Left lung (tissue), 10 donors: Measurements from ENCODE around the gene IL17RE. TPM values are rescaled to one million over a fixed set of nuclear protein-coding genes. Genes with fewer than 3 reads are reported as not detected.
A peak's percentile ranks its signal among the peaks of the same experiment; 100 is the strongest.
"Not testable (repeated sequence)": the region's sequence is repeated elsewhere in the genome, so short reads cannot be mapped to it uniquely, and the experiment has no call there.

Experiments used
- ATAC-seq: fragments of 200-7000 bp; cut with Tn5 transposase; one replicate; pipeline ENCODE4 v1.9.1; 2020; ENCODE audit warnings: moderate library complexity
- DNase-seq, 4 donors: peaks; one replicate each; pipeline ENCODE4 v3.0.0-alpha.2; 2013 to 2020
- H3K27ac ChIP-seq, 2 donors: fragments of 200-600 bp; sonication (generic) in 1 of 2; one replicate each; pipeline versions ENCODE4 v1.5.0 to v1.8.0; 2020 to 2021
- H3K27me3 ChIP-seq, 2 donors: fragments of 200-600 bp; sonication (generic) in 1 of 2; one replicate each; pipeline versions ENCODE4 v1.5.0 to v1.8.0; 2020 to 2021
- H3K36me3 ChIP-seq, 2 donors: fragments of 200-600 bp; sonication (generic) in 1 of 2; one replicate each; pipeline versions ENCODE4 v1.5.0 to v1.8.0; 2020 to 2021
- H3K4me1 ChIP-seq, 2 donors: fragments of 200-600 bp; one replicate each; pipeline ENCODE4 v1.8.0; 2021
- H3K4me3 ChIP-seq, 2 donors: fragments of 200-600 bp; sonication (generic) in 1 of 2; one replicate each; pipeline versions ENCODE4 v1.5.0 to v1.8.0; 2020 to 2021; ENCODE audit warnings: mild to moderate bottlenecking in 1 of 2
- H3K9me3 ChIP-seq, 2 donors: fragments of 200-600 bp; sonication (generic) in 1 of 2; one replicate each; pipeline versions ENCODE4 v1.5.0 to v1.8.0; 2020 to 2021
- CTCF ChIP-seq, 2 donors: fragments of 200-600 bp; sonication (generic) in 1 of 2; IDR thresholded peaks; one replicate each; pipeline versions ENCODE4 v1.5.0 to v1.8.0; 2021; ENCODE audit warnings: antibody characterized with exemption in 2 of 2
- intact Hi-C, 2 donors: fragments of 100-400 bp; cut with DNase I; formaldehyde crosslinking; loops; one replicate each; pipeline versions ENCODE4 v1.11.2 to v1.14.2; 2022
- polyA plus RNA-seq, 6 donors: library from polyadenylated mRNA; unstranded; fragments of 120-200 nt; gene quantifications; one replicate each; pipeline ENCODE4 v1.2.1, GENCODE V29; 2013; ENCODE audit not compliant: insufficient read length in 6 of 6
- total RNA-seq, 2 donors: library from RNA; stranded (reverse); fragmentation: NEBNext Ultra II Directional; extraction: Animal tissue kit (Norgen Biotek cat#: 25700); gene quantifications; one replicate each; pipeline ENCODE4 v1.2.1, GENCODE V29; 2021
- donor health status: DM: no; HTN: yes; CAD: no.
- donor health status: DM: no; HTN: no; CAD: no.

Gene IL17RE
- total and polyA plus RNA-seq, 8 donors: 14.4 to 108 (median 80.5) TPM

GRCh38 chr3:9861201-9861600, 41.4 kb upstream of the IL17RE start:
- no peak for TF ChIP-seq CTCF (IDR thresholded peaks at IDR 0.05)
- DNase-seq: no peak
- Histone ChIP-seq H3K4me3 (no peak overlapping the region), H3K9me3 (no peaks in the 10 kb centered on the region), H3K27ac (no peak overlapping the region), H3K36me3 (no peaks in the 10 kb centered on the region), H3K4me1 (peaks cover 14 to 29% of the 10 kb centered on the region in 2 donors), H3K27me3 (no peaks in the 10 kb centered on the region)
- no peak for ATAC-seq
- intact Hi-C loops: no loop called here

DNA sequence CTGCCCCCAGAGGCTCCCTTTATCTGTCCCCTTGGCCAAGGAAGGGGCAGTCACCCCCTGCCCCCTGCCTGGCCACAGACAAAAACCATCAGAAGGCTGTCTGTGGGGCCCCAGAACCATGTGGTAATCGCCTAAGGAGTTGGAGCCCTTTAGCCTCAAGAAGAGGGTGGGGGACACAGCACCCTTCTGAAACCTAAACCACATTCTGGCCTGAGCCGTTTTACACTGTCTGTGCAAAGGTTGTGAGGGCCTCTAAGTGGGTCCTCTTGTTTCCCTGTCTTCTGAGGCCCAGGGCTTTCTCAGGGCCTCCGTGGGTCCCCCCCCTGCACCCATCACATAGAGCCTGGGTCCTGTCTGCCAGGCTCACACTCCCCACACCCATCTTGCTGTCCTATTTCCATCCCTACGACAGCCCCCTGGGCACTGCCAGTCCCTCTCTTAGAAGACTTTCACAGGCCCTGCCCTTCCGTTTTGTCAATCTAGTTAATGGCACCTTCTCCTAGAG, 41.0 kb upstream of the IL17RE start:
- no peak overlapping the region for H3K4me3 ChIP-seq
- TF ChIP-seq CTCF (IDR thresholded peaks at IDR 0.05): no peak
- intact Hi-C loops: no loop called here
- peaks cover 17 to 29% of the 10 kb centered on the region in 2 donors for H3K4me1 ChIP-seq
- H3K27me3 ChIP-seq: no peaks in the 10 kb centered on the region
- H3K9me3 ChIP-seq: no peaks in the 10 kb centered on the region
- H3K27ac ChIP-seq: no peak overlapping the region
- DNase-seq: no peak
- H3K36me3 ChIP-seq: no peaks in the 10 kb centered on the region
- no peak for ATAC-seq

DNA sequence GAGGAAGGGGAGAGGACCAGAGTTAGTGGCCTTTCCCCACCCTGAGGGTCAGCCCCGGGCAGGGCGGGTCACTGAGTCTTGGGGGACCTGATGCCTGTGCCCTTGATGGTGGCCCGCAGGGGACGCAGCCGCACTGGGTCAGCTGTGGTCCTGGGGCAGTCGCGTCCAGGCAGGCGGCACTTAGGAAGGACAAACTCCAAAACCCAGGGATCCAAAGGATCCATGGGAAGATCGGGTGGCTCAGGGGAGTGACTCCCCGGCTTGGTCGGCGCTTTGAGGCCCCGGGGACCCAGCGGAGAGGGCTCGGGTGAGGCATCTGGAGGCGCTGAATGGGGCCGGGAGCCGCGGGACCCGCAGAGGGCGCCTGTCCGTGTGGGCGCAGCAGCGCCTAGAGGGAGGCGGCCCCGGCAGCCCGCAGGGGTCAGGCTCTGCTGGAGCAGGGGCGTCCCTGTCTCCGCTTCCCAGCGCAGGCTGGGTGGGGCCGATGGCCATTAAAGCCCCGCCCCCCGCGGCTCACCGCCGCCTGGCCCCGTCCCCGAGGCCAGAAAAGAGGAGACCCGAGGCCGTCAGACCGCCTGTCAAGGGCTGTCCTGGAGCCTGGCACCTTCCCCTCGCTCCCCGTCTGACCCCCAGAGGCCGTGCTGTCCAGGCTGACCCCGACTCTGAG, 40.1 kb upstream of the IL17RE start:
- DNase-seq (peak in 3 of 4 donors; percentile 22 to 91 (median 69)), ATAC-seq (peak; percentile 69)
- intact Hi-C loops: no loop called here
- peak overlapping the region; percentile 22 to 42 for H3K4me3 ChIP-seq
- H3K36me3 ChIP-seq: no peaks in the 10 kb centered on the region
- H3K27me3 ChIP-seq: no peaks in the 10 kb centered on the region
- no peaks in the 10 kb centered on the region for H3K9me3 ChIP-seq
- TF ChIP-seq CTCF (IDR thresholded peaks at IDR 0.05): peak; percentile 15 to 25
- peaks cover 20 to 29% of the 10 kb centered on the region in 2 donors for H3K4me1 ChIP-seq
- H3K27ac ChIP-seq: no peak overlapping the region

- no peak for ATAC-seq
- TF ChIP-seq CTCF (IDR thresholded peaks at IDR 0.05): no peak
- Histone ChIP-seq H3K4me3 (peak overlapping the region in 1 of 2 donors; percentile 42), H3K27ac (no peak overlapping the region), H3K4me1 (peaks cover 20 to 29% of the 10 kb centered on the region in 2 donors), H3K27me3 (no peaks in the 10 kb centered on the region), H3K36me3 (no peaks in the 10 kb centered on the region), H3K9me3 (no peaks in the 10 kb centered on the region)
- DNase-seq: no peak
- intact Hi-C loops: no loop called here
Observed at GRCh38 chr3:9863058-9863772, 39.4 kb upstream of the IL17RE start.

- ATAC-seq (peak; percentile 68), DNase-seq (peak; percentile 67 to 91 (median 84))
- no peak for TF ChIP-seq CTCF (IDR thresholded peaks at IDR 0.05)
- Histone ChIP-seq H3K9me3 (no peaks in the 10 kb centered on the region), H3K27ac (peak overlapping the region; percentile 26 to 52), H3K4me3 (no peak overlapping the region), H3K27me3 (no peaks in the 10 kb centered on the region), H3K36me3 (no peaks in the 10 kb centered on the region), H3K4me1 (peaks cover 20 to 29% of the 10 kb centered on the region in 2 donors)
- intact Hi-C loops: no loop called here
Observed at GRCh38 chr3:9864200-9864927, 38.3 kb upstream of the IL17RE start.

DNA sequence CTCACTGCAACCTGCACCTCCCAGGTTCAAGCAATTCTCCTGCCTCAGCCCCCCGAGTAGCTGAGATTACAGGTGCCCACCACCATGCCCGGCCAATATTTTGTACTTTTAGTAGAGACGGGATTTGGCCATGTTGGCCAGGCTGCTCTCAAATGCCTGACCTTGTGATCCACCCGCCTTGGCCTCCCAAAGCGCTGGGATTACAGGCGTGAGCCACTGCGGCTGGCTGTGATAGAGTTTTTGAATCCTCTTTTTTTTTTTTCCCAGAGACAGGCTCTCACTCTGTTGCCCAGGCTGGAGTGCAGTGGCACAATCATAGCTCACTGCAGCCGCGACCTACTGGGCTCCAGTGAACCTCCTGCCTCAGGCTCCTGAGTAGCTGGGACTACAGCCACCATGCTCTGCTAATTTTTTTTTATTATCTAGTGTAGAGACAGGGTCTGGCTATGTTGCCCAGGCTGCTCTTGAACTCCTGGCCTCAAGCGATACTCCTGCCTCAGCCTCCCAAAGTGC, 37.5 kb upstream of the IL17RE start:
- H3K9me3 ChIP-seq, H3K27me3 ChIP-seq, DNase-seq, intact Hi-C loops, H3K27ac ChIP-seq, H3K36me3 ChIP-seq, H3K4me3 ChIP-seq, ATAC-seq: not testable (repeated sequence)
- H3K4me1 ChIP-seq: peaks cover 20 to 29% of the 10 kb centered on the region in 2 donors
